GM12874 (cell line): ENCODE results near the gene RMC1.

ENCODE experiments used
- CTCF ChIP-seq: IDR thresholded peaks from 2 replicates; pipeline ENCODE4 v1.5.1; 2011; ENCODE audit warnings: low read depth, mild to moderate bottlenecking, control low read depth, low read length, moderate library complexity; ENCODE audit not compliant: insufficient read depth

RMC1 gene

GRCh38 chr18:23503038-23503962, at the start of gene RMC1:
Gene RMC1 (plus strand): TSS chr18:23503511. CDS start chr18:23503619, 108 bp downstream.
- TF ChIP-seq CTCF, result no peak

GRCh38 chr18:23453680-23454058, 49.6 kb upstream of the RMC1 start:
- no peak for TF ChIP-seq CTCF

- TF ChIP-seq CTCF, result no peak
Measured at GRCh38 chr18:23456835-23457234, 46.5 kb upstream of the RMC1 start.

GRCh38 chr18:23458830-23459529, 44.3 kb upstream of the RMC1 start:
- TF ChIP-seq CTCF, result no peak

- no peak for TF ChIP-seq CTCF
Measured at GRCh38 chr18:23459530-23459921, 43.8 kb upstream of the RMC1 start.

GRCh38 chr18:23460285-23461273, 42.7 kb upstream of the RMC1 start:
- no peak for TF ChIP-seq CTCF

GRCh38 chr18:23462876-23463275, 40.4 kb upstream of the RMC1 start:
- no peak for TF ChIP-seq CTCF
